Uterus (tissue), 2 donors: ENCODE data around the gene ATN1.

Experiments used
- CTCF ChIP-seq, 4 experiments: fragments of 200-600 bp in 2 of 4; fragments of 450-650 bp in 2 of 4; sonication (generic) in 2 of 4; IDR thresholded peaks; one replicate each; pipeline ENCODE4 v1.5.1; 2016 to 2019; ENCODE audit warnings: antibody characterized with exemption in 4 of 4, mild to moderate bottlenecking in 2 of 4, moderate library complexity in 1 of 4
- POLR2A ChIP-seq, 2 donors: fragments of 450-650 bp; IDR thresholded peaks; one replicate each; pipeline ENCODE4 v1.6.1; 2016; ENCODE audit warnings: antibody characterized with exemption in 2 of 2, mild to moderate bottlenecking in 1 of 2, moderate library complexity in 1 of 2

DNA sequence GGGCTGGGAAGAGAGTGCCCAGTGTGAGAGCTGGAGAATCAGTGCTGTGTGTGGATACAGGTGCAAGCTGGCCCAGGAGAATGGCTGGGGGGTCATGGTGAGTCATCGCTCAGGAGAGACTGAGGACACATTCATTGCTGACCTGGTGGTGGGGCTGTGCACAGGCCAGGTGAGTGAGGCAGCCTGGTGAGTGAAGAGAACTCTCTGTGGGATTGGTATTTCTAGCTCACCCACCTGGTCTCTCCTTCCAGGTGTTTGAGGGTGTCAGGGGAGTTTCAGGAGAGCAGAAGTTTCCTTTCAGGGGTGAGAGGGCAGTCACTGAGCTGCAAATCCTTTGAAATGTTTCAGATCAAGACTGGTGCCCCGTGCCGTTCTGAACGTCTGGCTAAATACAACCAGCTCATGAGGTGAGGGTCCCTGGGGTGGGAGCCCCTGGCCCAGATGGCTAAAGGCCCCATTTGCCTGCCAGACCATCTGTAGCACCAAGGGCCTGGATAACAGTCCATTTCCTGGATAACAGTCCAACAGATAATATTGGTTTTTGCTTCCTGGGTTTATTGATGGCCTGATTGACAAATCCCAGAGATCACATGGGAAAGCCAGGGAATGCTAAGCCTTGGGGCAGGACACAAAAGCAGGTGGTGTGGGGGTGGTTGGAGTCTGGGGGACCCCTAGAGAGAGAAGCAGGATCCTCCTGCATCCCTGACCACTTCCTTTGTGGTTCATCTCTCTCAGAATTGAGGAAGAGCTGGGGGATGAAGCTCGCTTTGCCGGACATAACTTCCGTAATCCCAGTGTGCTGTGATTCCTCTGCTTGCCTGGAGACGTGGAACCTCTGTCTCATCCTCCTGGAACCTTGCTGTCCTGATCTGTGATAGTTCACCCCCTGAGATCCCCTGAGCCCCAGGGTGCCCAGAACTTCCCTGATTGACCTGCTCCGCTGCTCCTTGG lies 5.5 kb upstream of the ATN1 start:
- TF ChIP-seq CTCF (IDR thresholded peaks at IDR 0.05) (no peak), POLR2A (IDR thresholded peaks at IDR 0.05) (no peak)
